ENCODE results near the gene FLCN.
"Not testable (repeated sequence)": the region's sequence is repeated elsewhere in the genome, so short reads cannot be mapped to it uniquely, and the experiment has no call there.

The FLCN gene

GRCh38 chr17:17237026-17237799, at the start of gene FLCN:
Gene FLCN, minus strand, starts transcription at chr17:17237168. Its CDS starts 9,031 bp downstream, at chr17:17228137.
- DNase-seq: peak; percentile 88

- no peak for DNase-seq
Observed at GRCh38 chr17:17285951-17286350, 49.0 kb upstream of the FLCN start.

GRCh38 chr17:17280613-17281549, 43.9 kb upstream of the FLCN start, which contains the start of gene COPS3:
Gene COPS3, minus strand, starts transcription at chr17:17281246. Its CDS starts 60 bp downstream, at chr17:17281186.
- peak; percentile 98 for DNase-seq

GRCh38 chr17:17279316-17279715, 42.3 kb upstream of the FLCN start:
- DNase-seq: no peak

- DNase-seq: not testable (repeated sequence)
Observed at GRCh38 chr17:17277431-17277830, 40.5 kb upstream of the FLCN start.

- DNase-seq: no peak
Observed at GRCh38 chr17:17275971-17276370, 39.0 kb upstream of the FLCN start.

- peak; percentile 24 for DNase-seq
Observed at GRCh38 chr17:17269926-17270773, 33.2 kb upstream of the FLCN start.

- no peak for DNase-seq
Observed at GRCh38 chr17:17264430-17264829, 27.5 kb upstream of the FLCN start.

GRCh38 chr17:17258998-17259397, 22.0 kb upstream of the FLCN start:
- no peak for DNase-seq

- no peak for DNase-seq
Observed at GRCh38 chr17:17258011-17258410, 21.0 kb upstream of the FLCN start.

GRCh38 chr17:17256316-17256715, 19.3 kb upstream of the FLCN start:
- no peak for DNase-seq

- DNase-seq: not testable (repeated sequence)
Observed at GRCh38 chr17:17255689-17256088, 18.7 kb upstream of the FLCN start.

GRCh38 chr17:17254036-17254435, 17.1 kb upstream of the FLCN start:
- DNase-seq: no peak

- DNase-seq: no peak
Observed at GRCh38 chr17:17253406-17253805, 16.4 kb upstream of the FLCN start.

GRCh38 chr17:17252149-17252661, 15.2 kb upstream of the FLCN start:
- DNase-seq: no peak

- DNase-seq: no peak
Observed at GRCh38 chr17:17246879-17247278, 9.9 kb upstream of the FLCN start.

GRCh38 chr17:17243163-17243562, 6.2 kb upstream of the FLCN start:
- DNase-seq: no peak

GRCh38 chr17:17242246-17242645, 5.3 kb upstream of the FLCN start:
- no peak for DNase-seq

GRCh38 chr17:17241656-17242055, 4.7 kb upstream of the FLCN start:
- DNase-seq: no peak

GRCh38 chr17:17239832-17240231, 2.9 kb upstream of the FLCN start:
- DNase-seq: no peak

- peak; percentile 8 for DNase-seq
Observed at GRCh38 chr17:17236295-17237025, 508 bp downstream of the FLCN start.
